ENCODE measurements around the gene TTLL11. TPM values are rescaled to one million over a fixed set of nuclear protein-coding genes. Genes with fewer than 3 reads are reported as not detected.

The TTLL11 gene
- polyA plus RNA-seq, 4 donors, result 3.2 to 4.8 (median 3.9) TPM

- DNase-seq, result no peak
- H3K9me3 ChIP-seq (ENCODE audit: control insufficient read depth in 2 of 2, insufficient read depth in 1 of 2, low read depth in 1 of 2, low read length in 1 of 2), result no peaks in the 10 kb centered on the region
- H3K27ac ChIP-seq (ENCODE audit: low read depth in 1 of 3, low read length in 2 of 3), result no peak overlapping the region
- FAIRE-seq, result no peak
- no peak overlapping the region for H3K4me3 ChIP-seq (ENCODE audit: low read depth in 1 of 3, low read length in 3 of 3)
- H3K4me1 ChIP-seq (ENCODE audit: control insufficient read depth in 3 of 3, insufficient read depth in 2 of 3, low read depth in 1 of 3, low read length in 2 of 3), result peaks cover 0 to 7% (median 0%) of the 10 kb centered on the region in 3 donors
- H3K27me3 ChIP-seq (ENCODE audit: control insufficient read depth in 3 of 3, insufficient read depth in 3 of 3, low read length in 3 of 3), result no peaks in the 10 kb centered on the region
- WGBS, 3 donors, result 85 to 89% (median 87%) methylated on average over 13 of the region's 13 CpGs
- peaks cover 0 to 3% (median 0%) of the 10 kb centered on the region in 3 donors for H3K36me3 ChIP-seq (ENCODE audit: control insufficient read depth in 3 of 3, insufficient read depth in 2 of 3, low read depth in 1 of 3, low read length in 3 of 3)
Observed at GRCh38 chr9:121823451-121824169, 269.5 kb downstream of the TTLL11 start.

- WGBS, 3 donors, result 83 to 91% (median 88%) methylated on average over 33 to 34 of the region's 34 CpGs
- Histone ChIP-seq H3K4me1 (ENCODE audit: control insufficient read depth in 3 of 3, insufficient read depth in 2 of 3, low read depth in 1 of 3, low read length in 2 of 3) (peaks cover 0 to 7% (median 0%) of the 10 kb centered on the region in 3 donors), H3K27me3 (ENCODE audit: control insufficient read depth in 3 of 3, insufficient read depth in 3 of 3, low read length in 3 of 3) (no peaks in the 10 kb centered on the region), H3K4me3 (ENCODE audit: low read depth in 1 of 3, low read length in 3 of 3) (no peak overlapping the region), H3K27ac (ENCODE audit: low read depth in 1 of 3, low read length in 2 of 3) (no peak overlapping the region), H3K36me3 (ENCODE audit: control insufficient read depth in 3 of 3, insufficient read depth in 2 of 3, low read depth in 1 of 3, low read length in 3 of 3) (peaks cover 0 to 3% (median 0%) of the 10 kb centered on the region in 3 donors), H3K9me3 (ENCODE audit: control insufficient read depth in 2 of 2, insufficient read depth in 1 of 2, low read depth in 1 of 2, low read length in 1 of 2) (no peaks in the 10 kb centered on the region)
- FAIRE-seq, result no peak
- no peak for DNase-seq
Observed at GRCh38 chr9:121822093-121823085, 270.7 kb downstream of the TTLL11 start.

- Histone ChIP-seq H3K4me3 (ENCODE audit: low read depth in 1 of 3, low read length in 3 of 3) (no peak overlapping the region), H3K27me3 (ENCODE audit: control insufficient read depth in 3 of 3, insufficient read depth in 3 of 3, low read length in 3 of 3) (no peaks in the 10 kb centered on the region), H3K9me3 (ENCODE audit: control insufficient read depth in 2 of 2, insufficient read depth in 1 of 2, low read depth in 1 of 2, low read length in 1 of 2) (no peaks in the 10 kb centered on the region), H3K36me3 (ENCODE audit: control insufficient read depth in 3 of 3, insufficient read depth in 2 of 3, low read depth in 1 of 3, low read length in 3 of 3) (peaks cover 0 to 3% (median 0%) of the 10 kb centered on the region in 3 donors), H3K4me1 (ENCODE audit: control insufficient read depth in 3 of 3, insufficient read depth in 2 of 3, low read depth in 1 of 3, low read length in 2 of 3) (peaks cover 0 to 7% (median 0%) of the 10 kb centered on the region in 3 donors), H3K27ac (ENCODE audit: low read depth in 1 of 3, low read length in 2 of 3) (no peak overlapping the region)
- FAIRE-seq, result no peak
- no peak for DNase-seq
- 91 to 97% (median 95%) methylated on average over 5 of the region's 5 CpGs for WGBS, 3 donors
Observed at GRCh38 chr9:121821326-121821725, 271.8 kb downstream of the TTLL11 start.

GRCh38 chr9:121820286-121821005, 272.7 kb downstream of the TTLL11 start:
- 91 to 97% (median 94%) methylated on average over 11 of the region's 11 CpGs for WGBS, 3 donors
- Histone ChIP-seq H3K4me3 (ENCODE audit: low read depth in 1 of 3, low read length in 3 of 3) (no peak overlapping the region), H3K9me3 (ENCODE audit: control insufficient read depth in 2 of 2, insufficient read depth in 1 of 2, low read depth in 1 of 2, low read length in 1 of 2) (no peaks in the 10 kb centered on the region), H3K4me1 (ENCODE audit: control insufficient read depth in 3 of 3, insufficient read depth in 2 of 3, low read depth in 1 of 3, low read length in 2 of 3) (peaks cover 0 to 7% (median 0%) of the 10 kb centered on the region in 3 donors), H3K27ac (ENCODE audit: low read depth in 1 of 3, low read length in 2 of 3) (no peak overlapping the region), H3K27me3 (ENCODE audit: control insufficient read depth in 3 of 3, insufficient read depth in 3 of 3, low read length in 3 of 3) (no peaks in the 10 kb centered on the region), H3K36me3 (ENCODE audit: control insufficient read depth in 3 of 3, insufficient read depth in 2 of 3, low read depth in 1 of 3, low read length in 3 of 3) (peaks cover 0 to 3% (median 0%) of the 10 kb centered on the region in 3 donors)
- DNase-seq (no peak), FAIRE-seq (no peak)

GRCh38 chr9:121819428-121820231, 273.5 kb downstream of the TTLL11 start:
- Histone ChIP-seq H3K4me3 (ENCODE audit: low read depth in 1 of 3, low read length in 3 of 3) (no peak overlapping the region), H3K27ac (ENCODE audit: low read depth in 1 of 3, low read length in 2 of 3) (no peak overlapping the region), H3K36me3 (ENCODE audit: control insufficient read depth in 3 of 3, insufficient read depth in 2 of 3, low read depth in 1 of 3, low read length in 3 of 3) (peaks cover 0 to 3% (median 0%) of the 10 kb centered on the region in 3 donors), H3K27me3 (ENCODE audit: control insufficient read depth in 3 of 3, insufficient read depth in 3 of 3, low read length in 3 of 3) (no peaks in the 10 kb centered on the region), H3K4me1 (ENCODE audit: control insufficient read depth in 3 of 3, insufficient read depth in 2 of 3, low read depth in 1 of 3, low read length in 2 of 3) (peaks cover 0 to 7% (median 0%) of the 10 kb centered on the region in 3 donors), H3K9me3 (ENCODE audit: control insufficient read depth in 2 of 2, insufficient read depth in 1 of 2, low read depth in 1 of 2, low read length in 1 of 2) (no peaks in the 10 kb centered on the region)
- 15 to 26% (median 26%) methylated on average over 20 of the region's 20 CpGs for WGBS, 3 donors
- DNase-seq (peak; percentile 20 to 38), FAIRE-seq (no peak)

GRCh38 chr9:121818841-121819427, 274.2 kb downstream of the TTLL11 start:
- H3K4me3 ChIP-seq (ENCODE audit: low read depth in 1 of 3, low read length in 3 of 3), result no peak overlapping the region
- H3K36me3 ChIP-seq (ENCODE audit: control insufficient read depth in 3 of 3, insufficient read depth in 2 of 3, low read depth in 1 of 3, low read length in 3 of 3), result peaks cover 0 to 3% (median 0%) of the 10 kb centered on the region in 3 donors
- DNase-seq, result no peak
- H3K9me3 ChIP-seq (ENCODE audit: control insufficient read depth in 2 of 2, insufficient read depth in 1 of 2, low read depth in 1 of 2, low read length in 1 of 2), result no peaks in the 10 kb centered on the region
- no peaks in the 10 kb centered on the region for H3K27me3 ChIP-seq (ENCODE audit: control insufficient read depth in 3 of 3, insufficient read depth in 3 of 3, low read length in 3 of 3)
- no peak for FAIRE-seq
- H3K27ac ChIP-seq (ENCODE audit: low read depth in 1 of 3, low read length in 2 of 3), result no peak overlapping the region
- 89 to 93% (median 89%) methylated on average over 12 of the region's 12 CpGs for WGBS, 3 donors
- peaks cover 0 to 7% (median 0%) of the 10 kb centered on the region in 3 donors for H3K4me1 ChIP-seq (ENCODE audit: control insufficient read depth in 3 of 3, insufficient read depth in 2 of 3, low read depth in 1 of 3, low read length in 2 of 3)

- H3K9me3 ChIP-seq (ENCODE audit: control insufficient read depth in 2 of 2, insufficient read depth in 1 of 2, low read depth in 1 of 2, low read length in 1 of 2), result no peaks in the 10 kb centered on the region
- H3K36me3 ChIP-seq (ENCODE audit: control insufficient read depth in 3 of 3, insufficient read depth in 2 of 3, low read depth in 1 of 3, low read length in 3 of 3), result peaks cover 0 to 3% (median 0%) of the 10 kb centered on the region in 3 donors
- no peak overlapping the region for H3K4me3 ChIP-seq (ENCODE audit: low read depth in 1 of 3, low read length in 3 of 3)
- 81 to 87% (median 87%) methylated on average over 19 of the region's 19 CpGs for WGBS, 3 donors
- no peak overlapping the region for H3K27ac ChIP-seq (ENCODE audit: low read depth in 1 of 3, low read length in 2 of 3)
- no peaks in the 10 kb centered on the region for H3K27me3 ChIP-seq (ENCODE audit: control insufficient read depth in 3 of 3, insufficient read depth in 3 of 3, low read length in 3 of 3)
- no peak for DNase-seq
- no peak for FAIRE-seq
- H3K4me1 ChIP-seq (ENCODE audit: control insufficient read depth in 3 of 3, insufficient read depth in 2 of 3, low read depth in 1 of 3, low read length in 2 of 3), result peaks cover 0 to 7% (median 0%) of the 10 kb centered on the region in 3 donors
Observed at GRCh38 chr9:121818016-121818661, 275.0 kb downstream of the TTLL11 start.
